SK-N-SH treated with all-trans-retinoic acid at 6 μM for 48 hours (cell line): ENCODE data around the gene BZW2.

Source experiments
- ESRRG ChIP-seq: fragments of 250-450 bp; sonication (Bioruptor Pico); IDR thresholded peaks from 2 replicates; pipeline ENCODE4 v1.6.1; 2021; ENCODE audit warnings: mild to moderate bottlenecking
- PPARA ChIP-seq: fragments of 250-450 bp; sonication (Bioruptor Pico); IDR thresholded peaks from 2 replicates; pipeline ENCODE4 v1.5.0; 2020; ENCODE audit warnings: mild to moderate bottlenecking, borderline replicate concordance
- RARB ChIP-seq: fragments of 250-450 bp; sonication (Bioruptor Pico); IDR thresholded peaks from 2 replicates; pipeline ENCODE4 v1.8.0; 2021; ENCODE audit warnings: mild to moderate bottlenecking, moderate library complexity
- ZC3H10 ChIP-seq: fragments of 250-450 bp; sonication (Bioruptor Pico); IDR thresholded peaks from 2 replicates; pipeline ENCODE4 v1.5.1; 2021; ENCODE audit warnings: mild to moderate bottlenecking, moderate library complexity
- ZNF8 ChIP-seq: fragments of 450-650 bp; formaldehyde crosslinking; IDR thresholded peaks from 2 replicates; pipeline ENCODE4 v1.5.0; 2020; ENCODE audit warnings: mild to moderate bottlenecking, moderate library complexity
- TF ChIP-seq, protein P1 (sequence below): fragments of 250-450 bp; sonication (Bioruptor Pico); IDR thresholded peaks from 2 replicates; pipeline ENCODE4 v1.8.0; 2020; ENCODE audit warnings: mild to moderate bottlenecking, moderate library complexity, borderline replicate concordance
- TF ChIP-seq, protein P2 (sequence below): fragments of 250-450 bp; sonication (Bioruptor Pico); IDR thresholded peaks from 2 replicates; pipeline ENCODE4 v1.8.0; 2021; ENCODE audit warnings: low read depth, mild to moderate bottlenecking, moderate library complexity, borderline replicate concordance

- TF ChIP-seq, protein P1, sequence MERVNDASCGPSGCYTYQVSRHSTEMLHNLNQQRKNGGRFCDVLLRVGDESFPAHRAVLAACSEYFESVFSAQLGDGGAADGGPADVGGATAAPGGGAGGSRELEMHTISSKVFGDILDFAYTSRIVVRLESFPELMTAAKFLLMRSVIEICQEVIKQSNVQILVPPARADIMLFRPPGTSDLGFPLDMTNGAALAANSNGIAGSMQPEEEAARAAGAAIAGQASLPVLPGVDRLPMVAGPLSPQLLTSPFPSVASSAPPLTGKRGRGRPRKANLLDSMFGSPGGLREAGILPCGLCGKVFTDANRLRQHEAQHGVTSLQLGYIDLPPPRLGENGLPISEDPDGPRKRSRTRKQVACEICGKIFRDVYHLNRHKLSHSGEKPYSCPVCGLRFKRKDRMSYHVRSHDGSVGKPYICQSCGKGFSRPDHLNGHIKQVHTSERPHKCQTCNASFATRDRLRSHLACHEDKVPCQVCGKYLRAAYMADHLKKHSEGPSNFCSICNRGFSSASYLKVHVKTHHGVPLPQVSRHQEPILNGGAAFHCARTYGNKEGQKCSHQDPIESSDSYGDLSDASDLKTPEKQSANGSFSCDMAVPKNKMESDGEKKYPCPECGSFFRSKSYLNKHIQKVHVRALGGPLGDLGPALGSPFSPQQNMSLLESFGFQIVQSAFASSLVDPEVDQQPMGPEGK (CRISPR knock-in tag) = no peak
- TF ChIP-seq ESRRG (CRISPR knock-in tag) (no peak), RARB (CRISPR knock-in tag) (no peak), ZNF8 (CRISPR knock-in tag) (no peak), PPARA (no peak), ZC3H10 (CRISPR knock-in tag) (no peak)
- TF ChIP-seq, protein P2, sequence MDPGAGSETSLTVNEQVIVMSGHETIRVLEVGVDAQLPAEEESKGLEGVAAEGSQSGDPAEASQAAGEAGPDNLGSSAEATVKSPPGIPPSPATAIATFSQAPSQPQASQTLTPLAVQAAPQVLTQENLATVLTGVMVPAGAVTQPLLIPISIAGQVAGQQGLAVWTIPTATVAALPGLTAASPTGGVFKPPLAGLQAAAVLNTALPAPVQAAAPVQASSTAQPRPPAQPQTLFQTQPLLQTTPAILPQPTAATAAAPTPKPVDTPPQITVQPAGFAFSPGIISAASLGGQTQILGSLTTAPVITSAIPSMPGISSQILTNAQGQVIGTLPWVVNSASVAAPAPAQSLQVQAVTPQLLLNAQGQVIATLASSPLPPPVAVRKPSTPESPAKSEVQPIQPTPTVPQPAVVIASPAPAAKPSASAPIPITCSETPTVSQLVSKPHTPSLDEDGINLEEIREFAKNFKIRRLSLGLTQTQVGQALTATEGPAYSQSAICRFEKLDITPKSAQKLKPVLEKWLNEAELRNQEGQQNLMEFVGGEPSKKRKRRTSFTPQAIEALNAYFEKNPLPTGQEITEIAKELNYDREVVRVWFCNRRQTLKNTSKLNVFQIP = no peak
Measured at GRCh38 chr7:16657656-16658279, 11.8 kb downstream of the BZW2 start.
